Measurements from ENCODE around the gene RASGRF1. TPM values are rescaled to one million over a fixed set of nuclear protein-coding genes. Genes with fewer than 3 reads are reported as not detected.

Gene RASGRF1
- total RNA-seq, 1 donor from 2014 or later = 11.4 TPM

GRCh38 chr15:79004336-79004735 is 86.2 kb downstream of the RASGRF1 start:
- Mint-ChIP-seq H3K36me3 (ENCODE audit: low read depth) (no peaks in the 10 kb centered on the region), H3K4me1 (peaks cover 58% of the 10 kb centered on the region), H3K9me3 (no peaks in the 10 kb centered on the region), H3K27ac (peak overlapping the region; percentile 93), H3K27me3 (no peaks in the 10 kb centered on the region), H3K4me3 (peak overlapping the region; percentile 65)
- intact Hi-C loops (cut with micrococcal nuclease) = loop anchor here (1.0 to 2.0 kb wide), 4 partner anchors 20 to 65 kb away; partner anchors contain the start of gene CTSH
- ChIA-PET POLR2A (interaction anchor here (0.5 to 2.4 kb wide), 18 partner anchors 9 to 248 kb away, joined by 3 to 35 read pairs (median 4); partner anchors contain the start of gene CTSH), CTCF (interaction anchor here (0.6 to 3.6 kb wide), 10 partner anchors 16 to 180 kb away, joined by 3 to 18 read pairs (median 5); no protein-coding TSS in a partner anchor)
- TF ChIP-seq CTCF (IDR thresholded peaks at IDR 0.05) = no peak
- DNase-seq = peak; percentile 43
- peak; percentile 87 for ATAC-seq (ENCODE audit: low read depth)

DNA sequence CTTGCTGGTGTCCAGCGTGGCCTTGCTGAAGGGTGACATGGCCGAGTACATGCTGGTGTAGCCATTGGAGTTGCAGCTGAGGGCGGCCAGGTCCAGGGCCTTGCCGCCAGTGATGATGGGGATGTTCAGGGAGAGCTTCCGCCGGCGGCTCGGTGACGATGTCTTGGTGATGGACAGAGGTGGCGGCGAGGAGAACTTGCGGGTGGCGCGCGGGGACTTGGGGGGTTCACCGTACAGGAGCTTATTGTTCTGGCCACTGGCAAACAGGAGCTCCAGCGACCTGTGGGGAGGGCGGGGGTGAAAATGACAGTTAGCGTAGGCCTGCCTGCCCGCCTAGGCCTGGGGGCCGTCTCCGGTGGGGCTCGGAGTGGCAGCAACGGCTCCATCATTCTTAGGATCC is 86.7 kb downstream of the RASGRF1 start:
- H3K4me3 Mint-ChIP-seq = peak overlapping the region; percentile 46
- peaks cover 54% of the 10 kb centered on the region for H3K4me1 Mint-ChIP-seq
- H3K27me3 Mint-ChIP-seq = no peaks in the 10 kb centered on the region
- H3K9me3 Mint-ChIP-seq = no peaks in the 10 kb centered on the region
- peak overlapping the region; percentile 93 for H3K27ac Mint-ChIP-seq
- CTCF ChIA-PET = interaction anchor here (1.0 to 3.6 kb wide), 9 partner anchors 15 to 181 kb away, joined by 3 to 18 read pairs (median 6); no protein-coding TSS in a partner anchor
- TF ChIP-seq CTCF (IDR thresholded peaks at IDR 0.05) = no peak
- intact Hi-C loops (cut with micrococcal nuclease) = loop anchor here (1.0 to 2.0 kb wide), 4 partner anchors 21 to 65 kb away; partner anchors contain the start of gene CTSH
- H3K36me3 Mint-ChIP-seq (ENCODE audit: low read depth) = no peaks in the 10 kb centered on the region
- POLR2A ChIA-PET = interaction anchor here (0.5 to 2.4 kb wide), 17 partner anchors 8 to 247 kb away, joined by 3 to 35 read pairs (median 5); partner anchors contain the start of gene CTSH
- DNase-seq = no peak
- no peak for ATAC-seq (ENCODE audit: low read depth)

DNA sequence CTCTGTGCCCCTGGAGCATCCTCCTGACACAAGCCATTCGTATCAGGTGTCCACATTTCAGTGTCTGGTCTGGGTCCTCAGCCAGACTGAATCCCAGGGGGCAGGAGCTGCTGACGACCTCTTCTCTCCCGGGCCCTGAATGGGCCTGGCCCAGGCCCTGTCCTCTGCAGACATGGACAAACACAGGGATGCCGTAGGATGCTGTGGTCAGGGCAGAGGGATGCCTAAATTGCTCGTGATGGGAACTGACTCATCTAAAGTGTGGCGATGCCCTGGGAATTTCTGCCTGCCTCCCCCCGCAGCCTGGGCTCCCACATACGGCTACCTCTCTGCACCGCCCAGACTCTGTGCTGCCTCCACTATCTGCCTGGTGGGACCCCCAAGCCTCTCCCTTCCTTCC is 87.3 kb downstream of the RASGRF1 start:
- TF ChIP-seq CTCF (IDR thresholded peaks at IDR 0.05) = no peak
- POLR2A ChIA-PET = interaction anchor here (0.5 to 2.4 kb wide), 11 partner anchors 14 to 247 kb away, joined by 3 to 35 read pairs (median 5); partner anchors contain the start of gene CTSH
- H3K4me3 Mint-ChIP-seq = no peak overlapping the region
- no peak for DNase-seq
- H3K36me3 Mint-ChIP-seq (ENCODE audit: low read depth) = no peaks in the 10 kb centered on the region
- peaks cover 48% of the 10 kb centered on the region for H3K4me1 Mint-ChIP-seq
- no peaks in the 10 kb centered on the region for H3K9me3 Mint-ChIP-seq
- H3K27ac Mint-ChIP-seq = peak overlapping the region; percentile 93
- no peaks in the 10 kb centered on the region for H3K27me3 Mint-ChIP-seq
- no peak for ATAC-seq (ENCODE audit: low read depth)
- CTCF ChIA-PET = interaction anchor here (1.1 to 3.6 kb wide), 9 partner anchors 22 to 181 kb away, joined by 3 to 18 read pairs (median 6); no protein-coding TSS in a partner anchor
- intact Hi-C loops (cut with micrococcal nuclease) = no loop called here

DNA sequence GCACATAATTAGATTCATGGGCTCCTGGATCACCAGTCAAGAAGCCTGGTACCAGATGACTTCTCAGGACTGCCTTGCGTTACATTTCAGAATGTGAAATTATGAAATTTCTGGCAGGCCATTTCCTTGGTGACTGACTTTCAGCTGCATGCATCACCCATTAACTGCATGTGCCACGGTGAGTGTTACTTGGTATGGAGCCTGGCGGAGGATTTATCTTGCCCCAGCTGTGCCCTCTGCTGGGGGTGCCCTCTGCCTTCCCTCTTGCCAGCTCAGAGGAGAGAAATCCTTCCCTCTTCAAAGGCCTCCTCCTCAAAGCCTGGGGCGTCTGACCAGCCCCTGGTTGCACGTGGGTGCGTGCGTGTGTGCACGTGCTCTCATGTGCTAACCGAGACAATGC is 88.0 kb downstream of the RASGRF1 start:
- ChIA-PET CTCF (interaction anchor here (1.1 kb wide), 1 partner anchor 95 kb away, joined by 3 read pairs; no protein-coding TSS in a partner anchor), POLR2A (interaction anchor here (0.5 to 1.5 kb wide), 5 partner anchors 24 to 143 kb away, joined by 3 to 5 read pairs (median 4); partner anchors contain the start of gene CTSH)
- no peak for ATAC-seq (ENCODE audit: low read depth)
- no peak for TF ChIP-seq CTCF (IDR thresholded peaks at IDR 0.05)
- no peaks in the 10 kb centered on the region for H3K36me3 Mint-ChIP-seq (ENCODE audit: low read depth)
- peaks cover 45% of the 10 kb centered on the region for H3K4me1 Mint-ChIP-seq
- intact Hi-C loops (cut with micrococcal nuclease) = no loop called here
- no peak overlapping the region for H3K4me3 Mint-ChIP-seq
- peak overlapping the region; percentile 93 for H3K27ac Mint-ChIP-seq
- no peaks in the 10 kb centered on the region for H3K9me3 Mint-ChIP-seq
- no peak for DNase-seq
- H3K27me3 Mint-ChIP-seq = no peaks in the 10 kb centered on the region

DNA sequence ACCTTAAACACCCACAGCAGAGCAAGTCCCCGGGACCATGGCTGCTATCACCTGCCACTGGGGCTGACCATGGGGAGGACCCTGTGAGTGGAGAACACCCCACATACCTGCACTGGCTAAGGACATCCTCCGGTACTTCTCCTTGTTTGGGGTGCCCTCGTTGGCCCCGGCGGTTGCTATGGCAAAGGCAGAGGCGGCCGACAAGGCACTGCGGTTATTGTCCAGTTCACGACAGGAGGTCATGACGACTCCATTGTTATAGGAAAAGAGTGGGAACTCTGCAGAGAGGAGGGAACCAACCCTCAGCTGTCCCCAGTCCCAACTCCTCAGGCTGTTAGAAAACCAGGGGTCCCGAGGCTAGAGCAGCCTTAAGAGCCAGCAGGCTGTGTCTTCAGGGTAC is 90.9 kb downstream of the RASGRF1 start:
- H3K4me1 Mint-ChIP-seq = peaks cover 23% of the 10 kb centered on the region
- H3K36me3 Mint-ChIP-seq (ENCODE audit: low read depth) = no peaks in the 10 kb centered on the region
- H3K27ac Mint-ChIP-seq = no peak overlapping the region
- no peaks in the 10 kb centered on the region for H3K9me3 Mint-ChIP-seq
- DNase-seq = no peak
- ChIA-PET CTCF (interaction anchor here (1.0 kb wide), 1 partner anchor 25 kb away, joined by 3 read pairs; no protein-coding TSS in a partner anchor), POLR2A (interaction anchor here (1.3 kb wide), 1 partner anchor 21 kb away, joined by 3 read pairs; no protein-coding TSS in a partner anchor)
- no peak overlapping the region for H3K4me3 Mint-ChIP-seq
- intact Hi-C loops (cut with micrococcal nuclease) = no loop called here
- no peak for TF ChIP-seq CTCF (IDR thresholded peaks at IDR 0.05)
- no peaks in the 10 kb centered on the region for H3K27me3 Mint-ChIP-seq
- ATAC-seq (ENCODE audit: low read depth) = no peak

Data from activated B cell treated with CpG ODN at 0.5 μM for 24 hours (primary cell).